Activated CD8-positive, alpha-beta memory T cell treated with anti-CD3 and anti-CD28 coated beads for 36 hours (primary cell): ENCODE measurements around the gene LUC7L3. TPM values are rescaled to one million over a fixed set of nuclear protein-coding genes. Genes with fewer than 3 reads are reported as not detected.

Source experiments
- CTCF ChIA-PET: fragments of 350-600 bp; sonication (Branson Sonifier 250); formaldehyde crosslinking; loops from one replicate; lab custom pipeline; 2021; ENCODE audit warnings: antibody characterized with exemption; lab: Charles Lee
- POLR2A ChIA-PET: fragments of 350-600 bp; sonication (Branson Sonifier 250); formaldehyde crosslinking; loops from one replicate; lab custom pipeline; 2021; ENCODE audit warnings: antibody characterized with exemption; lab: Charles Lee
- total RNA-seq, 2 experiments: library from RNA; stranded (reverse); gene quantifications; one replicate each; pipeline ENCODE4 v1.2.3, GENCODE V29; 2021

LUC7L3 gene
- total RNA-seq, 2 experiments from 2014 or later: 107 to 112 TPM

GRCh38 chr17:50684612-50685333 lies 34.6 kb upstream of the LUC7L3 start:
- POLR2A ChIA-PET: no interaction called here
- CTCF ChIA-PET: no interaction called here

GRCh38 chr17:50685334-50685665 lies 34.1 kb upstream of the LUC7L3 start:
- ChIA-PET POLR2A (no interaction called here), CTCF (no interaction called here)

DNA sequence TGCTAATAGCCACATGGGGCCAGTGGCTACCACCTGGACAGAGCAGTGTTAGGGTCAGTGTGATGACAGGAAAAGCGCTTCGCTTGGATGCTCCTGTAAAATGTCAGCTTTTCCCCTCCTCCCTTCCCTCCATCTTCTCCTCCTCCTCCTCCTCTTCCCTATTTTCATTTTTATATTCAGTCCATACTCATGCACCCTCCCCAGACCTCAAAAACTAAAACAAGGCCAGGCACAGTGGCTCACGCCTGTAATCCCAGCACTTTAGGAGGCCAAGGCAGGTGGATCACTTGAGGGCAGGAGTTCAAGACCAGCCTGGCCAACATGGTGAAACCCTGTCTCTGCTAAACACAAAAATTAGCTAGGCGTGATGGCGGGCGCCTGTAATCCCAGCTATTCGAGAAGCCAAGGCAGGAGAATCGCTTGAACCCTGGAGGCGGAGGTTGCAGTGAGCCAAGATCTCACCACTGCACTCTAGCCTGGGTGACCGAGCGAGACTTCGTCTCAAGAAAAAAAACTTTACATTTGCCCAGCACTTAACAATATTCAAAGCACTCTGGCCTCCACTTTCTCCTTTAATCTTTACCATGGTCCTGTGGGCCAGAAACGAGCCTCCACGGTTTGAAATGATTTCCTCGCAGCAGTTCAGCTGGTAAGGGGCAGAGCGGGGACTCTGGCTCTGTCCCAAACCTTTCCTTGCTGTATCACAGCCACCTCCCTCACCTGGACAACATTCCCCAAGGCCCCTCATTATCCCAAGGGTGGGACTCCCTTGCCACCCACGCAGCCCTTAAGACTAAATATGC lies 33.5 kb upstream of the LUC7L3 start:
- POLR2A ChIA-PET: no interaction called here
- CTCF ChIA-PET: no interaction called here

DNA sequence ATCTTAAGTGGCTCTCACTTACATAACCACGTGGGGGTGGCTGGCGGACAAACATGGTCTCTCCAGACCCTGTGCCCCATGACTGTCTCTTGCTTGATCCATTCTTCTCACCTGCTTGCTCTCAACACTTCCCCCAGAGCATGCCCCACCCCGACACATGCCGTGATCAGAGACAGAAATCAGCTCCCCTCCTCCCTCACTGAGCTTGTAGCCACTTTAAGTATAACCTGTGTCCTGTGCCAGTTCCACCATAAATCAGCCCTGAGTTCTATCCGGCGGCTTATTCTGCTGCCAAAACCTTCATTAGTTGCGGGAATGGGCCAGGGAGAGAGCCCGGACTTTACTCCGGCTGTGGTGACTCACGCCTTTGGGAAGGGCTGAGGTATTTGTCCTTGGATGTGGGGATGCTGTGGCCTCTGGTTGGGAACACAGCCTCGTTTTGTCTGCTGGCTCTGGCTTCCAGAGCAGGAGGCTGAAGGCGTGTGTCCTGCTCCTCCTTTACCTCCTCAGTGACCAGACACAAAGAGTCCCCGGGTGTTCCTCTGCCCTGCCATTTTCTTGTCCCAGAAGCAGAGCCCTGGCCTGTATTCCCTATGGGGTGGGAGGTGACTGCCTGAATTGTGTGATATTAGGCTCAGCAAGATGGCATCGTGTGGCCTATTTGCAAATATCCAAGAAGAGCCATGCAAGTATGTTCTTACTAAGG lies 32.8 kb upstream of the LUC7L3 start:
- POLR2A ChIA-PET: no interaction called here
- CTCF ChIA-PET: no interaction called here

GRCh38 chr17:50687200-50688066 lies 32.0 kb upstream of the LUC7L3 start:
- ChIA-PET POLR2A (no interaction called here), CTCF (no interaction called here)

GRCh38 chr17:50688245-50688644 lies 31.2 kb upstream of the LUC7L3 start:
- ChIA-PET CTCF (no interaction called here), POLR2A (no interaction called here)

DNA sequence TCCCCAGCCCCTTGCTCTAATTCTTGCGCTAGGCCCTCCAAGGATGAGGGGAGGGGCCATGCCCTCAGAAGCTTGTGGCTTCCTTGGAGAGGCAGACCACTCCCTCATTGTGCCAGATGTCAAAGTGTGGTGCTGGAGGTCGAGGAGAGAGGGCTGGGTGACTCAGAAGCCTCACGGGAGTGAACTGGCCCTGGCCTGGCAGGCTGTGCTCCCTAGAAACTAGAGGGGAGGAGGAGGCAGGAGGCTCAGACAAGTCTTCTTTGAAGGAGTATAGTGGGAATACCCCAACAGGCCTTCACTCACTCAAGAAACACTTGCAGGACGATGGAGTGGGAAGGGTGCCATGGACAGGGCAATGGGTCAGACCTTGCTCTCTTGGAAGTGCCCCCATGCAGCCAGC lies 30.2 kb upstream of the LUC7L3 start:
- CTCF ChIA-PET: no interaction called here
- POLR2A ChIA-PET: no interaction called here

DNA sequence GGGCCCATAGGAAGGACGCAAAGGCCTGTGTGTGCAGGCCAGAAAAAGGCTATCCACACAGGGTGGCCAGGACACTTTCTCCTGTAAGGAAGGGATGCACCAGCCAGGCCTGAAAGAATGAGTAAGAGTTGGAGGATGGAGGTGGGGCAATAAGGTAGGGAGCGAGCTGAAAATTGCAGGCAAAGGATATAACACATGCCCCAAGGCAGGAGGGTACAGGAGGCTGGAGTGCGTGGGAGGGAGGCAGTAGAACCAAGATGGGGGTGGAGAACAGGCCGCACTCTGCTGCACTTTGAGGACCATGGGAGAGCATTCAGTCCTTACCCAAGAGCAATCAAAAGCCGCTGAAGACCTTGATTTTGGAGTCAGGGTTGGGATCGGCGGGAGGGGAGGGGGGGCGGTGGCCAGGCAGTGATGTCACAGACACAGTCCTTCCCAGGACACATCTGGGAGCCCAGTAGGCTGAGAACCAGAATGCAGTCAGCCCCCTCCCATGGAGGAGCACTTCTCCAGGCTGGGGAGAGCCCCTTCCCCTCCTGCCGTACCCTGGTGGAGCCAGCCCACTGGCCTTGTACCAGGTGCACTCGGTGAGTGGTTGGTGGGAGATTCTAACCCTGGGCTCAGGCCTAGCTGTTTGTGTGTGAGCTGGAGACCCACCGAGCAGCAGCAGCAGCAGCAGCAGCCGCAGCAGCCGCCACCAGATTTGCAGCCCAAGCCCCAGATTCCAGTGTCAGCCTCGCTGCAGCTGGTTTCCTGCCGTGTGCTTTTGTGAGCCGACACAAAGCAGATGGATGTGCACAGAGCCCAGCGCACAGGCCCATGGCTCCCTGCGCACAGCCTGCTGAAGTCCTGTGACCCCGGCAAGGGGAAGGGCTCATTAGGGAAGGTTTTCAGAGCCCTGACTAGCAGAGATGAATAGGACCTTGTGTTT lies 29.2 kb upstream of the LUC7L3 start:
- POLR2A ChIA-PET: no interaction called here
- CTCF ChIA-PET: no interaction called here

- POLR2A ChIA-PET: no interaction called here
Measured at GRCh38 chr17:50690887-50691549, 28.4 kb upstream of the LUC7L3 start.

DNA sequence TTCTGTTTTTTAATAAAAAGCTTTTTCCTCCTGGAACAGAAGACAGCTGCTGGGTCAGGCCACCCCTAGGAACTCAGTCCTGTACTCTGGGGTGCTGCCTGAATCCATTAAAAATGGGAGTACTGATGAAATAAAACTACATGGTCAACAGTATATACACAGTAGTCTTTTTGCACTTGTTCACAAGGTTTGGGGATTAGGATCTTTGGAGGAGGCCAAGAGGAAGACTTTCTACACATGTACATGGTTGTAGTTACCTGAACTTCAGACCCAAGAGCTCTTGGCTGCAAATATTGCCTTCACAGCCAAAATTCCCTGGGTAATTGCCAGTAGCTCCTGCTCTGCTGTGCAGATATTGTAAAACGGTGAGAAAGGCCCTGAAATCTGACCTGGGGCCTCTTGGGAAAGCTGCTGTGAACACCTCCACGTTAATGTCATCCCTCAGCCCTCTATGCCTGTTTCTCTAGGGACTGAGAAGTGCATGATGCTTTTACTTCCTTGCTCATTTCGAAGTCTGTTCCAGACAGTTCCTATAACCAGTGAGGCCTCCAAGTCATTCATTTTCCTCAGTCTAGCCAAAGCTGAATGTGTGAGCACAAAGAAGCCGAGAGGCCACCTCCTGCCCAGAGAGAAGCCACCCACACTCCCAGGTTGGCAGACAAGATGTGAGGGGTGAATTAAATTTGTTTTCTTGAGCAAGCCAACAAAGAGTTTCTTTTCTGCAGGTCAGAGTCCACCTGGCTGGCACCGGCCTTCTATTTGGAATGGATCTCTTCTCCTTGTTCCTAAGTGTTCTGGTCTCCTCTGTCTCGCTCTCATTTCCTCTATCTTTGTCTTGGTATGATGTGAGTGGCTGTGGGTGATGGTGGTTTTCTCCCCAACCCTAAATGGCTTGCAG lies 27.6 kb upstream of the LUC7L3 start:
- CTCF ChIA-PET: interaction anchor here (0.6 to 0.9 kb wide), 2 partner anchors 13 to 213 kb away, joined by 3 to 4 read pairs; partner anchors contain the start of gene RSAD1
- POLR2A ChIA-PET: no interaction called here

More at GRCh38 chr17:50690887-50691549, 28.4 kb upstream of the LUC7L3 start:
- CTCF ChIA-PET: interaction anchor here (0.9 kb wide), 1 partner anchor 14 kb away, joined by 3 read pairs; no protein-coding TSS in a partner anchor

DNA sequence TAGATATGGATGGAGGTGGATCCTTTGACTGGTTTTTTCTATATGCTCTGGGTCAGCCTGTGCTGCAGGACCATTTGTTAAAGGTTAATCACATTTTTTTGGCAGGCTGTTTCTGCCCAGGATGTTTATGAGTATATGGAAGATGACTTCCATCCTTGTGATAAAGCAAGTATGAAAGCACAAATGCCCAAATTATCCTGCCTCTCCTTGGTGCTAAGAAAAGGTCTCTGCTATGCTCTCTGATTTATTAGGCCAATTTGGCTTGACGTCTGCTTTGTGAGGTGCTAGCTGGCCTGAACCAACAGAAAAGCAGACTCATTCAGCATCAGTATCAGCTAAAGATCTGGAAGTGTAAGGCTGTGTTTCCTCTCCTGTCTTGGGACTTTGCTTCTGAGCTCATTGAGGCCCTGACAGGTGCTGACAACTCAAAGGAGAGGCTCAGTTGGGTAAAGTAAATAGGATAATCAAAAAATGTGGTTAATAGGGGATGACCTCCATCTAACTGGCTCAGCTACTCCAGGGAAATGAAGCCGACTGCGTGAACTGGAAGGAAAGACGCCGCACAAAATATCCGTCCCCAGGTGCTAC lies 26.9 kb upstream of the LUC7L3 start:
- POLR2A ChIA-PET: no interaction called here
- CTCF ChIA-PET: interaction anchor here (0.6 to 0.7 kb wide), 2 partner anchors 12 to 214 kb away, joined by 3 to 4 read pairs; partner anchors contain the start of gene RSAD1

GRCh38 chr17:50693036-50693682 lies 26.2 kb upstream of the LUC7L3 start:
- ChIA-PET POLR2A (no interaction called here), CTCF (interaction anchor here (0.7 kb wide), 1 partner anchor 12 kb away, joined by 3 read pairs; no protein-coding TSS in a partner anchor)

- CTCF ChIA-PET: interaction anchor here (1.3 kb wide), 1 partner anchor 150 kb away, joined by 4 read pairs; the partner anchor contains the start of gene SPATA20
Measured at GRCh38 chr17:50696365-50696879, 23.0 kb upstream of the LUC7L3 start.

DNA sequence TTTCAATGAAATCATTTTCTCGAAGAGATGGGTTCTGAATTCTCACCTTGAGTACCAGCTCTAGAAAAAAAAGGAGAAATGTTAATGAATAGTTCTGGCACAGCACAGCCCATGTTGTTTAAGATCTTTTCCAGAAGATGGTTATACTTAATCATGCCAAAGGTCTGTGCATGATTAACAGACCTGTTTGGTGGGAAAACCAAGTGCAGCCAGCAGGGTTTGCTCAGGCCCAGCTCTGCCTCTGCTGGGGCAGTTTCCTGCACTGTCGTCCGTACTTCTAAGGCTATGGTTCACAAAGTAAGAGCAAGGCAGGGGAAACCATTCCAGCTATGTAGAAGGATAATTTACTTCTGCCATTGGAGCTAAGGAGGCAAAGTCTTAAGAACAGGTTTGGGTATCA lies 22.3 kb upstream of the LUC7L3 start:
- POLR2A ChIA-PET: interaction anchor here (0.6 to 1.1 kb wide), 3 partner anchors 10 to 561 kb away, joined by 4 read pairs; partner anchors contain the start of gene EPN3

More at GRCh38 chr17:50696365-50696879, 23.0 kb upstream of the LUC7L3 start:
- POLR2A ChIA-PET: no interaction called here

GRCh38 chr17:50697663-50698272 lies 21.6 kb upstream of the LUC7L3 start:
- CTCF ChIA-PET: no interaction called here
- POLR2A ChIA-PET: interaction anchor here (0.6 to 1.1 kb wide), 3 partner anchors 9 to 560 kb away, joined by 4 read pairs; partner anchors contain the start of gene EPN3

More for the DNA sequence above, 22.3 kb upstream of the LUC7L3 start:
- CTCF ChIA-PET: no interaction called here
